OCI-LY1 (cell line): Measurements from ENCODE around the gene FXR1.

Source experiments
- H2AFZ ChIP-seq: fragments of 200-600 bp; sonication (generic), shearing (Covaris generic); 2 replicates; pipeline ENCODE4 v1.6.0; 2014; ENCODE audit warnings: antibody characterized with exemption, mild to moderate bottlenecking, low read length
- H3F3A ChIP-seq: fragments of 200-600 bp; sonication (generic), shearing (Covaris generic); 2 replicates; pipeline ENCODE4 v1.6.0; 2014; ENCODE audit warnings: mild to moderate bottlenecking, antibody characterized with exemption, low read length, moderate library complexity; ENCODE audit not compliant: insufficient read depth
- H3K27ac ChIP-seq: fragments of 200-600 bp; sonication (generic); 2 replicates; pipeline ENCODE4 v1.5.1; 2014; ENCODE audit warnings: low read length, mixed run types, mild to moderate bottlenecking, low read depth; ENCODE audit not compliant: poor library complexity, severe bottlenecking
- H3K27me3 ChIP-seq: fragments of 200-600 bp; sonication (generic); 2 replicates; pipeline ENCODE4 v1.6.0; 2014; ENCODE audit warnings: antibody characterized with exemption, mild to moderate bottlenecking, low read length, moderate library complexity; ENCODE audit not compliant: insufficient read depth
- H3K36me3 ChIP-seq: fragments of 200-600 bp; sonication (generic); 2 replicates; pipeline ENCODE4 v1.6.1; 2014; ENCODE audit warnings: mild to moderate bottlenecking, antibody characterized with exemption, low read length, moderate library complexity, mixed read lengths; ENCODE audit not compliant: insufficient read depth
- H3K4me1 ChIP-seq: fragments of 200-600 bp; sonication (generic); 2 replicates; pipeline ENCODE4 v1.5.1; 2014; ENCODE audit warnings: mild to moderate bottlenecking, low read length, moderate library complexity; ENCODE audit not compliant: insufficient read depth, severe bottlenecking
- H3K4me2 ChIP-seq: fragments of 200-600 bp; sonication (generic), shearing (Covaris generic); 2 replicates; pipeline ENCODE4 v1.6.1; 2014; ENCODE audit warnings: low read length
- H3K4me3 ChIP-seq: fragments of 200-600 bp; sonication (generic); 2 replicates; pipeline ENCODE4 v1.5.1; 2014; ENCODE audit warnings: low read length, low read depth, mild to moderate bottlenecking, mixed read lengths; ENCODE audit not compliant: poor library complexity, severe bottlenecking
- H3K79me2 ChIP-seq: fragments of 200-600 bp; shearing (Covaris generic); 2 replicates; pipeline ENCODE4 v1.6.1; 2016; ENCODE audit warnings: mixed run types, low read length, mixed read lengths; ENCODE audit not compliant: insufficient read depth
- H3K9ac ChIP-seq: fragments of 200-600 bp; sonication (generic), shearing (Covaris generic); 2 replicates; pipeline ENCODE4 v1.6.1; 2014; ENCODE audit warnings: mild to moderate bottlenecking, low read length, mixed read lengths
- H3K9me2 ChIP-seq: fragments of 200-600 bp; sonication (generic), shearing (Covaris generic); 2 replicates; pipeline ENCODE4 v1.6.1; 2014; ENCODE audit warnings: low read depth, mild to moderate bottlenecking, low read length, mixed read lengths
- H3K9me3 ChIP-seq: fragments of 200-600 bp; shearing (Covaris generic); 2 replicates; pipeline ENCODE4 v1.6.1; 2014; ENCODE audit warnings: low read length, mixed read lengths
- H4K20me1 ChIP-seq: fragments of 200-600 bp; sonication (generic), shearing (Covaris generic); 2 replicates; pipeline ENCODE4 v1.6.0; 2016; ENCODE audit warnings: mild to moderate bottlenecking, low read length; ENCODE audit not compliant: insufficient read depth
- EZH2 ChIP-seq: fragments of 200-600 bp; sonication (generic), shearing (Covaris generic); IDR thresholded peaks from 2 replicates; pipeline ENCODE4 v1.8.0; 2017; ENCODE audit warnings: borderline replicate concordance, mixed run types, mild to moderate bottlenecking, antibody characterized with exemption, low read length, moderate library complexity, mixed read lengths
- TF ChIP-seq, protein P1 (sequence below): fragments of 200-600 bp; sonication (generic), shearing (Covaris generic); IDR thresholded peaks from 2 replicates; pipeline ENCODE4 v1.5.1; 2017; ENCODE audit warnings: mild to moderate bottlenecking, antibody characterized with exemption, low read length, moderate library complexity, mixed read lengths

FXR1 gene

DNA sequence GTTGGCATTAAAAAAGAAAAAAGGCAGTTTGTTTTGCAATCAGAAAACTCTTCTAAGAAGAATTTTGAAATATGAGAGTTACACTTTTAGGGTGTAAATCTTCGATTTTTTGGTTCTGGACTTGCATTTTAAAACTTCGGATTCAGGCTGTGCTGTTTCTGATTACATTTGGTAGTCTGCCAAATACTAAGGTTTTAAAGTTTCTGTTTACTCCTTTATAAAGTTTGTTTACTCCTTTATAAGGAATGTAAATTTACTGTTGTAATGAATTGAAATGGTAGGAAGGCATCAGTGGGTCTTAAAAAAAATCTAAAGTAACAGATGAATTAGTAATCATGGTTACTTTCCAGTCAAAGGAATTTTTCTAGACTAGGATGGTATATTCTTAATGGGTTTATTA lies 14.1 kb downstream of the FXR1 start:
- H3K4me2 ChIP-seq, result no peak overlapping the region
- H3K79me2 ChIP-seq, result peaks cover 100% of the 10 kb centered on the region
- H3K4me1 ChIP-seq, result peaks cover 18% of the 10 kb centered on the region
- H4K20me1 ChIP-seq, result peaks cover 25% of the 10 kb centered on the region
- no peaks in the 10 kb centered on the region for H3K9me3 ChIP-seq
- no peak overlapping the region for H3K4me3 ChIP-seq
- H2AFZ ChIP-seq, result no peak overlapping the region
- H3K27me3 ChIP-seq, result no peaks in the 10 kb centered on the region
- TF ChIP-seq EZH2, result no peak
- H3K9ac ChIP-seq, result no peak overlapping the region
- no peaks in the 10 kb centered on the region for H3K9me2 ChIP-seq
- H3F3A ChIP-seq, result no peaks in the 10 kb centered on the region
- H3K27ac ChIP-seq, result no peak overlapping the region
- H3K36me3 ChIP-seq, result peaks cover 69% of the 10 kb centered on the region

DNA sequence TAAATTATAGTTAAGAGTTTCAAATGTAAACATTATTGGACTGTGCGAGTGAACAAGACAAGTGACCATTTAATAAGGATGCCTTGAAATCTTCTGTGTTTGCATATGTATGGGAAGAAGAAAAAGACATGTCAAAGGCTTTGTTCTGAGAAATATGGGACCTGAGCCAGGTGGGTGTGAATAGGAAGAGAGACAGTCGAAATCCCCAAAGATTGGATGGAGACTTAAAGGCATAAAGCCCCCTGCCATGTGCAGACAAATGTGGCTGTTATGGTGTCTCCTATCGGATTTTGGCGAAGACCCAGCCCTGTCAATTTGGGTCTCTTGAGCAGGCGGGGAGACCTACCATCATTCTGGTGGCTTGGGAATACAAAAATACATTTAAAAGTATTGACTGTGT lies 16.9 kb downstream of the FXR1 start:
- Histone ChIP-seq H3K4me2 (no peak overlapping the region), H3K27me3 (no peaks in the 10 kb centered on the region), H3K4me1 (peaks cover 19% of the 10 kb centered on the region), H3K36me3 (peaks cover 59% of the 10 kb centered on the region), H3K4me3 (no peak overlapping the region), H4K20me1 (peaks cover 23% of the 10 kb centered on the region), H3K9me3 (no peaks in the 10 kb centered on the region), H3F3A (no peaks in the 10 kb centered on the region), H3K27ac (no peak overlapping the region), H2AFZ (no peak overlapping the region), H3K9ac (no peak overlapping the region), H3K9me2 (no peaks in the 10 kb centered on the region), H3K79me2 (peaks cover 100% of the 10 kb centered on the region)
- TF ChIP-seq, protein P1, sequence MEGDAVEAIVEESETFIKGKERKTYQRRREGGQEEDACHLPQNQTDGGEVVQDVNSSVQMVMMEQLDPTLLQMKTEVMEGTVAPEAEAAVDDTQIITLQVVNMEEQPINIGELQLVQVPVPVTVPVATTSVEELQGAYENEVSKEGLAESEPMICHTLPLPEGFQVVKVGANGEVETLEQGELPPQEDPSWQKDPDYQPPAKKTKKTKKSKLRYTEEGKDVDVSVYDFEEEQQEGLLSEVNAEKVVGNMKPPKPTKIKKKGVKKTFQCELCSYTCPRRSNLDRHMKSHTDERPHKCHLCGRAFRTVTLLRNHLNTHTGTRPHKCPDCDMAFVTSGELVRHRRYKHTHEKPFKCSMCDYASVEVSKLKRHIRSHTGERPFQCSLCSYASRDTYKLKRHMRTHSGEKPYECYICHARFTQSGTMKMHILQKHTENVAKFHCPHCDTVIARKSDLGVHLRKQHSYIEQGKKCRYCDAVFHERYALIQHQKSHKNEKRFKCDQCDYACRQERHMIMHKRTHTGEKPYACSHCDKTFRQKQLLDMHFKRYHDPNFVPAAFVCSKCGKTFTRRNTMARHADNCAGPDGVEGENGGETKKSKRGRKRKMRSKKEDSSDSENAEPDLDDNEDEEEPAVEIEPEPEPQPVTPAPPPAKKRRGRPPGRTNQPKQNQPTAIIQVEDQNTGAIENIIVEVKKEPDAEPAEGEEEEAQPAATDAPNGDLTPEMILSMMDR, result no peak
- TF ChIP-seq EZH2, result no peak

DNA sequence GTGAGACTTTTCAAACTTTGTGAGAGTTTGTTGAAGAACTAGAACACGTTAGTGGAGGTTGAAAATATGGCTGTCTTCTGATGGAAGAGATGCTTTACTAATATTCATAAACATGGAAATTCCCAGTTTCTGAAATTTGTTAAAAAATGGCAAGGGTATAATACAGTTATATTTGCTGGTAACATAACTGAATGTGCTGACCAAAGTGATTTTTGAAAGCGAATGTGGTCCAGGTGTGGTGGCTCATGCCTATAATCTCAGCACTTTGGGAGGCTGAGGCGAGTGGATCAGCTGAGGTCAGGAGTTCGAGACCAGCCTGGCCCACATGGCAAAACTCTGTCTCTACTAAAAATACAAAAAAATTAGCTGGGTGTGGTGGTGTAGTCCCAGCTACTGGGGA lies 18.1 kb downstream of the FXR1 start:
- no peaks in the 10 kb centered on the region for H3K9me2 ChIP-seq
- H3K79me2 ChIP-seq, result peaks cover 100% of the 10 kb centered on the region

DNA sequence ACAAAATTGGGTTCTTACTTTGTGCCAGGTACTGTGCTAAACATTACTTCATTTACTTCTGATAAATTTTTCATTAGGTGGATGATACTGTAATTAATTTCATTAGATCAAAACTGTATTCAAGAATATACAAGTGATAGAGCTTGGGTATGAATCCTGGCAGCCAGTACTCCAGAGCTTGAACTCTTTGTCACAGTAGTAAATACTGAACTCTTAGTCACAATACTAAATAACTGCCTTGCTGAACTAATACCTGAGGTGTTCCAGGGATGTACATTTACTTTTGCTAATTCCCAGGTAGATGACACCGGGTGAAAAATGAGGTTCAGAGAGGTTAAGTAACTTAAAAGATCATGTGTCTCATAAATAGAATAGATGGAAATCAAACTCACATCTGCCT lies 20.3 kb downstream of the FXR1 start:
- H3K36me3 ChIP-seq, result peaks cover 65% of the 10 kb centered on the region
- H3K4me2 ChIP-seq, result no peak overlapping the region
- H2AFZ ChIP-seq, result no peak overlapping the region
- no peak overlapping the region for H3K4me3 ChIP-seq
- no peak overlapping the region for H3K9ac ChIP-seq
- no peaks in the 10 kb centered on the region for H3F3A ChIP-seq
- TF ChIP-seq, protein P1, result no peak
- no peak for TF ChIP-seq EZH2
- peaks cover 20% of the 10 kb centered on the region for H4K20me1 ChIP-seq
- no peaks in the 10 kb centered on the region for H3K9me3 ChIP-seq
- H3K4me1 ChIP-seq, result peaks cover 19% of the 10 kb centered on the region
- H3K79me2 ChIP-seq, result peaks cover 93% of the 10 kb centered on the region
- no peaks in the 10 kb centered on the region for H3K27me3 ChIP-seq
- H3K27ac ChIP-seq, result no peak overlapping the region
- no peaks in the 10 kb centered on the region for H3K9me2 ChIP-seq

More for the DNA sequence above, 18.1 kb downstream of the FXR1 start:
- Histone ChIP-seq H3K9me3 (no peaks in the 10 kb centered on the region), H3K36me3 (peaks cover 61% of the 10 kb centered on the region), H3K27ac (no peak overlapping the region), H3F3A (no peaks in the 10 kb centered on the region), H2AFZ (no peak overlapping the region), H3K9ac (no peak overlapping the region), H3K4me1 (peaks cover 19% of the 10 kb centered on the region), H3K27me3 (no peaks in the 10 kb centered on the region), H3K4me2 (no peak overlapping the region), H3K4me3 (no peak overlapping the region), H4K20me1 (peaks cover 26% of the 10 kb centered on the region)
- TF ChIP-seq, protein P1, result no peak
- TF ChIP-seq EZH2, result no peak
